Measurements from ENCODE around the gene CREB5.

Gene CREB5

GRCh38 chr7:28709748-28710147 lies 297.4 kb downstream of the CREB5 start:
- H3K4me3 ChIP-seq (ENCODE audit: low read depth, low read length) = no peak overlapping the region
- no peak for TF ChIP-seq CTCF (IDR thresholded peaks at IDR 0.05; ENCODE audit: low read depth, low read length, missing control alignments)
- DNase-seq (ENCODE audit: low read depth) = no peak

- TF ChIP-seq CTCF (IDR thresholded peaks at IDR 0.05; ENCODE audit: low read depth, low read length, missing control alignments) = no peak
- no peak for DNase-seq (ENCODE audit: low read depth)
- H3K4me3 ChIP-seq (ENCODE audit: low read depth, low read length) = no peak overlapping the region
Observed at GRCh38 chr7:28711114-28711513, 298.8 kb downstream of the CREB5 start.

GRCh38 chr7:28714459-28715120 lies 302.3 kb downstream of the CREB5 start:
- H3K4me3 ChIP-seq (ENCODE audit: low read depth, low read length) = no peak overlapping the region
- no peak for DNase-seq (ENCODE audit: low read depth)
- TF ChIP-seq CTCF (IDR thresholded peaks at IDR 0.05; ENCODE audit: low read depth, low read length, missing control alignments) = no peak

- DNase-seq (ENCODE audit: low read depth) = no peak
- TF ChIP-seq CTCF (IDR thresholded peaks at IDR 0.05; ENCODE audit: low read depth, low read length, missing control alignments) = no peak
- H3K4me3 ChIP-seq (ENCODE audit: low read depth, low read length) = no peak overlapping the region
Observed at GRCh38 chr7:28717445-28718054, 305.2 kb downstream of the CREB5 start.

- no peak for TF ChIP-seq CTCF (IDR thresholded peaks at IDR 0.05; ENCODE audit: low read depth, low read length, missing control alignments)
- no peak for DNase-seq (ENCODE audit: low read depth)
- H3K4me3 ChIP-seq (ENCODE audit: low read depth, low read length) = no peak overlapping the region
Observed at GRCh38 chr7:28718055-28718481, 305.8 kb downstream of the CREB5 start.

- H3K4me3 ChIP-seq (ENCODE audit: low read depth, low read length) = no peak overlapping the region
- no peak for TF ChIP-seq CTCF (IDR thresholded peaks at IDR 0.05; ENCODE audit: low read depth, low read length, missing control alignments)
- DNase-seq (ENCODE audit: low read depth) = no peak
Observed at GRCh38 chr7:28718545-28718944, 306.2 kb downstream of the CREB5 start.

- TF ChIP-seq CTCF (IDR thresholded peaks at IDR 0.05; ENCODE audit: low read depth, low read length, missing control alignments) = no peak
- DNase-seq (ENCODE audit: low read depth) = no peak
- H3K4me3 ChIP-seq (ENCODE audit: low read depth, low read length) = no peak overlapping the region
Observed at GRCh38 chr7:28722684-28723083, 310.4 kb downstream of the CREB5 start.
